ENCODE data around the gene DSTN. TPM values are rescaled to one million over a fixed set of nuclear protein-coding genes. Genes with fewer than 3 reads are reported as not detected.

Gene DSTN
- total RNA-seq, 4 donors from 2014 or later, result 79.2 to 128 (median 88.5) TPM

- ATAC-seq (no peak), DNase-seq (no peak)
- H3K9me3 ChIP-seq, result no peaks in the 10 kb centered on the region
- no peaks in the 10 kb centered on the region for H3K27me3 ChIP-seq
- in situ Hi-C loops (cut with MboI; ENCODE audit: low sequenced_read_pairs in 4 of 4) (no loop called here), intact Hi-C loops (cut with DNase I; ENCODE audit: low total_unique reads) (no loop called here)
- H3K36me3 ChIP-seq, result no peaks in the 10 kb centered on the region
- peaks cover 15 to 33% of the 10 kb centered on the region in 2 donors for H3K4me1 ChIP-seq
- peak overlapping the region; percentile 99 to 100 (median 99) for H3K27ac ChIP-seq
- peak overlapping the region; percentile 96 to 99 (median 98) for H3K4me3 ChIP-seq
- no peak for TF ChIP-seq CTCF (IDR thresholded peaks at IDR 0.05 in 4 of 5, conservative IDR thresholded peaks at IDR 0.05 in 1 of 5)
- no peak for TF ChIP-seq POLR2A (IDR thresholded peaks at IDR 0.05)
Observed at GRCh38 chr20:17568045-17568788, 1.7 kb upstream of the DSTN start.

DNA sequence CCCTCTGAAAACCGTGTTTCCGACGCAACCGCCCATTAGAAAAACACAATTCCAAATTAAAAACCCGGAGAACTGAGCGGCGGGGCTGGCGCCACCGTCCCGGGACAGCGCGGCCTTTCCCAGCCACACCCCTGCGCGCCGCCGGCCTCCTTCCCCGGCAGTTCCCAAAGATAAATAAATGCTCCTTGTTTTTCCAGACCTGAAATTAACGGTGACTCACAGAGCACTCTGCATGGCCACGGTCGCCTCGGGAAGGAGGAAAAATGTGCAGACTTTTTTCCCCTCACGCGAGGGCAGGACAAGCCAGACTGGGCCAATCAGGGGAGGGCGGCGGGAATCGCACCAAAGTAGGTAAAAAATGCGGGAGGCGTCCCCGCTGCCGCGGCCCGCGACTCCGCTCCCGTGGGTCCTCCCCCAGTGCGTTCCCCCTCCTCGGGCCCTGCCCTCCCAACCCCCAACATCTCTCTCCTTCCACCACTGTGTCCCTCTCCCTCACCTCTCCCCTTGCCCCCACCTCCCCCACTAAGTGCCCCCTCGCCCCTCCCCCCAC lies 828 bp upstream of the DSTN start:
- Histone ChIP-seq H3K27me3 (no peaks in the 10 kb centered on the region), H3K4me1 (peaks cover 20 to 38% of the 10 kb centered on the region in 2 donors), H3K36me3 (no peaks in the 10 kb centered on the region), H3K4me3 (peak overlapping the region; percentile 96 to 99 (median 98)), H3K27ac (peak overlapping the region; percentile 99 to 100 (median 99)), H3K9me3 (no peaks in the 10 kb centered on the region)
- TF ChIP-seq CTCF (IDR thresholded peaks at IDR 0.05 in 4 of 5, conservative IDR thresholded peaks at IDR 0.05 in 1 of 5) (no peak), POLR2A (IDR thresholded peaks at IDR 0.05) (peak; percentile 46 to 73)
- in situ Hi-C loops (cut with MboI; ENCODE audit: low sequenced_read_pairs in 4 of 4), result no loop called here
- peak; percentile 61 to 71 for ATAC-seq
- DNase-seq, result peak; percentile 75 to 81
- intact Hi-C loops (cut with DNase I; ENCODE audit: low total_unique reads), result no loop called here

DNA sequence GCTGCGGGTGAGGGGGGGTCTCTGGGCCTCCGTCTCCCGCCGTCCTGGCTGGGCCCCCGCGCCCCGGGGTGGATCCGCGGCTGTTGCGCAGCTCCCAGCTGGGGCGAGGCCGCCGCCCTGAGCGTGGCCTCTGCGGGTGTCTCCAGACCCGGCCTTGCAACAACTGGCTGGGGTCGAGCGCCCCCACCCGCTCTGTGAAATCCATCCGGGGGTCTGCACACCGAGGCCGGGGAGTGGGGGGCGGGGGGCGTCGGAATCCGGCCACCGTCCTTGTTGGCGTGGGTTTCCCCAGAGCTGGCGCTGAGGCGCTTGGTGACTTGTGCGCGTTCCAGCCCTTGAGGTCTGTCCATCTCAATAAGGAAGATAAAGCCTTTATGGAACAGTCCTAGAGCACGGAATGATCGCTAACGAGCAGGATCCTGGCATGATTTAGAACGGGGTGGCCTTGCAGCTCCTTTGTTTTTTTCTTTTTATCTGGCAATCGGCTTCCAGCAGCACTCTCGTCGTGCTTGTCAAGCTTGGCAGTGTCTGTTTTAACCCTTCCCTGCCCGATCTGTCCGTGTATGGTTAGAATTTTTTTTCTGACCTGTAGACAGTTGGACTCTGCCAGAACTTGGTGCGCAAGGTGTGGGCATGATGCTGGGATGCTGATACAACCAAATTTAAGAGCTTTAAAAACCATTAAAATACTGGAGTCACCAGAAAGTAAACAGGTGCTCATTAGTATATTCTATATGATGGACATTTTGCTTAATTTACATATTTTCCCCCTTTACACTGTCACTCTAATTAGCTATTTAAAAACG lies 675 bp downstream of the DSTN start:
- H3K4me1 ChIP-seq, result peaks cover 22 to 38% of the 10 kb centered on the region in 2 donors
- H3K27me3 ChIP-seq, result no peaks in the 10 kb centered on the region
- peak overlapping the region; percentile 99 to 100 (median 99) for H3K27ac ChIP-seq
- DNase-seq, result peak; percentile 11 to 37
- in situ Hi-C loops (cut with MboI; ENCODE audit: low sequenced_read_pairs in 4 of 4) (no loop called here), intact Hi-C loops (cut with DNase I; ENCODE audit: low total_unique reads) (loop anchor here (1.0 to 5.0 kb wide), 5 partner anchors 28 to 397 kb away; partner anchors contain the start of genes MGME1, RRBP1 and SNX5)
- H3K9me3 ChIP-seq, result no peaks in the 10 kb centered on the region
- peak; percentile 60 to 64 for ATAC-seq
- no peaks in the 10 kb centered on the region for H3K36me3 ChIP-seq
- no peak for TF ChIP-seq CTCF (IDR thresholded peaks at IDR 0.05 in 4 of 5, conservative IDR thresholded peaks at IDR 0.05 in 1 of 5)
- no peak for TF ChIP-seq POLR2A (IDR thresholded peaks at IDR 0.05)
- peak overlapping the region; percentile 96 to 99 (median 98) for H3K4me3 ChIP-seq

GRCh38 chr20:17571153-17571527 lies 1.3 kb downstream of the DSTN start:
- no peaks in the 10 kb centered on the region for H3K36me3 ChIP-seq
- peaks cover 26 to 38% of the 10 kb centered on the region in 2 donors for H3K4me1 ChIP-seq
- TF ChIP-seq CTCF (IDR thresholded peaks at IDR 0.05 in 4 of 5, conservative IDR thresholded peaks at IDR 0.05 in 1 of 5), result no peak
- no peak for TF ChIP-seq POLR2A (IDR thresholded peaks at IDR 0.05)
- ATAC-seq (no peak), DNase-seq (no peak)
- peak overlapping the region; percentile 99 to 100 (median 99) for H3K27ac ChIP-seq
- H3K9me3 ChIP-seq, result no peaks in the 10 kb centered on the region
- H3K4me3 ChIP-seq, result peak overlapping the region; percentile 96 to 99 (median 98)
- in situ Hi-C loops (cut with MboI; ENCODE audit: low sequenced_read_pairs in 4 of 4) (no loop called here), intact Hi-C loops (cut with DNase I; ENCODE audit: low total_unique reads) (loop anchor here (2.0 to 5.0 kb wide), 4 partner anchors 28 to 396 kb away; partner anchors contain the start of genes MGME1 and SNX5)
- no peaks in the 10 kb centered on the region for H3K27me3 ChIP-seq
